ELF-1 (cell line): ENCODE results near the gene THOC1.

Experiments
- DNase-seq: peaks from one replicate; pipeline ENCODE4 v3.0.0-alpha.2; 2016; ENCODE audit warnings: low read depth, low spot score

The THOC1 gene

DNA sequence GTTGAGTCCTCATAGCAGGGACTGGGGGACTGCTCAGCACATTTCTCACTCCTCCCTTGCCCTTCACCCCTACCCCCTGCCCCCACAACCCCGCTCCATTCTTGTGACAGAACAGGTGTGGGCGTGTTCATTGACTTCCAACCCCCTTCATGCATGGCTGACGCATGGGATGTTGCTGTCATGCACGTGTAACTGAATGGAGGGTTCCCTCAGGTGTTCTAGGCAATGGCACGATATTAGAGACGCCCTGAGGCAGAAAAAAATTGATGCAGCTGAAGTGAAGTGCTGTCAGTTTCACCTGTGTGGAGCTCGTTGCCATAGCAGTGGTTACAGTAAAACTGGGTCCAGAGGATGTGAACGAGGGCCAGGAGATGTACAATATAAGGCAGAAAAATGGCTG is 6.5 kb upstream of the THOC1 start:
- DNase-seq, result no peak

DNA sequence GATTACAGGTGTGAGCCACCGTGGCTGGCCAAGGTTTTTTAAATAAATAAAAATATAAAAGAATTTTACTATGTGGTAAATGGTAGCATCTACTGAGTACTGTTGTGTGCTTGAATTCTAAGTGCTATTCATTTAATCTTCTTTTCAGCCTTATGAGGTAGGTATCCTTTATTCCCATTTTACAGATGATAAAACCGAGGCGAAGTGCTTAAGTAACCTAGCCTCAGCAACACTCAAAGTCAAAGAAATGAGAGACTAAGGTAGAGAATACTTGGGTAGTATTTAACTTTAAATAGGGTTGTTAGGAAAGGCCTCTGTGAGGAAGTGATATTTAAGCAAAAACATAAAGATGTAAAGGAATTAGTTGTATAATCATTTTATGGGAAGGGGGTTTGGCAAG is 5.7 kb upstream of the THOC1 start:
- DNase-seq, result no peak

DNA sequence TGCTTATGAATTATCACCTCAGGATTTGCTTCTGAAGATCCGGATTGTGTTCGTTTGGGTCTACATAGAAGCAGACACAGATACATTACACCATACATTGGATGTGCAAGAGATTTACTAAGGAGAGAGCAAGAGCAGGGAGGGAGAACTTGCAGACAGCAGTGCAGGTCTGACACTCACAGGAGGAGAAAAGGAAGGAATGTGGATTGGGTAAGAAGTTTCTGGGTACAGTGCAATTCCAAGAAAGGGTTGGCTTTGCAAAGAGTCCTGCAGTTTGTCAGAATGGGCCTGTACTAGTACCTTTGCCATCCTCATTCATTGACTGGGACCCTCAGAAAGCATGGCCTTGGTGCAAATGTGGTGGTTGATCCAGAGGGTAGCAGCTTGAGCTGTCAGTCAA is 4.8 kb upstream of the THOC1 start:
- DNase-seq, result no peak

DNA sequence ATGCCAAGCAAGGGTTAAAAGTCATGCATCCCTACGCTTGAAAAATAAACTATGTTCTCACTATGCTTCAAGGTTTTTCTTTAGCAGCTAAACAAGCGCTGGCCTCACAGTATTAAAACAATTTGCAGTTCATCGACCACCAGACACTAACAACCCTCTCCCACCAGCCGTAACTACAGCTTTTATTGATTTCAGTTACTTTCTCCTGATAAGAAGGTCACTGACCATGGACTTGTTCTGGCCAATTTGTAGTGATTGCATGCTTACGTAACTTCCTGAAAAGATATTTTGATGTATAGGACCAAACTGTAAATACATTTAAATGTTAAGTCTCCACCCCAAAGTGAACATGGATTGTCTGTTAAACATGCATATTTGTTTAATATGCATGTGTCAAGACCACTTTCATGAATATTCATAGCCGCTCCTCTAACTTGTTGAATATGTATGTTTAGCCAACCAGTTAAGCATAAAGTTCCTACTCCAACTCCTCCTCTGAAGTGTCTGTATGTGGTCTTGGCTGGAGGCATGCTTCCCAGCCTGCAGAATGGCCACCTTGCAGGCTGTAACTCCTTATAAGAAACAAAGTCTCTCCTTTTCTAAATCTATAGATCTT is 1.7 kb upstream of the THOC1 start:
- DNase-seq, result no peak

DNA sequence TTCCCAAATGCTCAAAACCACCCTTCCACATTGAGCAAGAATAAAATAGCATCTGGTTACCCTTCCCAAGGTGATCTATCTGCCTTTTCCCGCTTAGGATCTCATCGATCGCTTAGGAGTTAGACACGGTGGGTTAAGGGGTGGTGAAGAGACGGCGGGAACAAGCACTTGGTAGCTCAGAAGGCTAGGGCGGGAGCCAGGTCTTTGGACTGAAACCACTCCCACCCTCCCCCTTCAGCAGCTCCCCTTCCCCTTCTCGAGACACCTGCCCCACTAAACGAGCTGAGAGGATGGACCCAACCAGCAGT is 513 bp downstream of the THOC1 start:
- DNase-seq, result no peak

DNA sequence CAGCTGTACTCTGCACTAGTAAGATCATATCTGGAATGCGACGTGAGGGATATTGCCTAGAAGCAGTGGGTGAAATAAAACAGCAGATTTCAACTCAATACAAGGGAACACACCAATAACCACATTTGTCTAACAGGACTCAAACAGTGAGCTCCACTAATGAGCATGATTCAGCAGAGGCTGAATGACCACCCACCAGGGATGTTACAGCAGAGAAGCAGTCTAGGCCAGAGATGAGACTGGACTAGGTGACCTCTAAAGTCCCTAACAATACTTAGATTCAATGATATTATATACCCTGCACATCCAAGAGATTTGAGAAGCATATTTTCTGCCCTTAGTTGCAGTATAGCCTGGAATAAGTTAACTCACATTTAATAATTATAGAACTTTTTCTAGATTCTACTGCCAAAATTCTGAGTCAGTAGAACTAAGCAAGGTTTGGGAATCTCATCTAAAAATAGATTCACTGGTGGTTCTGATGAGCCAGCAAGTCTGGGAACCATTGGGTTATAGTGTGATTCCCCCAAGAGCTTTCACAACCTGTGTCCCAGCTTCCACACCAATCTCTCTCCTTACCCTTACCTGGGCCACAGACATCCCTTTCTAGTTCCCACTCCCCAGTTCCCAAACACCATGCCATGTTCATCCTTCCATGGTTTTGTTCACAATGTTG is 6.3 kb downstream of the THOC1 start:
- DNase-seq, result no peak

DNA sequence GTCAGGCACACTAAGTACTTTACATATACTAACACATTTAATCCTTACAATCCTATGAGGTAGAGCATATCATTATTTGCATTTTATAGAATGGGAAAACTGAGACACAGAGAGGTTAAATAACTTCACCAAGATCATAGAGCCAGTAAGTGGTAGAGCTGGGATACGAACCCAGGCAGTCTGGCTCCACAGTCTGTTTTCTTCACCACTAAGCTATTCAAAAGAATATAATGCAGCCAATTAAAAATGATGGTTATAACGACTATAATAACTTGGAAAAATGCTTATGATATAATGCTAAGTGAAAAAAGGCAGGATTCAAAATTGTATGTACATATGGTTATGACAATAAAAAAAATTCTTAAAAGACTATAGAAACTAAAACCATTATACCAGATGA is 7.3 kb downstream of the THOC1 start:
- DNase-seq, result no peak

DNA sequence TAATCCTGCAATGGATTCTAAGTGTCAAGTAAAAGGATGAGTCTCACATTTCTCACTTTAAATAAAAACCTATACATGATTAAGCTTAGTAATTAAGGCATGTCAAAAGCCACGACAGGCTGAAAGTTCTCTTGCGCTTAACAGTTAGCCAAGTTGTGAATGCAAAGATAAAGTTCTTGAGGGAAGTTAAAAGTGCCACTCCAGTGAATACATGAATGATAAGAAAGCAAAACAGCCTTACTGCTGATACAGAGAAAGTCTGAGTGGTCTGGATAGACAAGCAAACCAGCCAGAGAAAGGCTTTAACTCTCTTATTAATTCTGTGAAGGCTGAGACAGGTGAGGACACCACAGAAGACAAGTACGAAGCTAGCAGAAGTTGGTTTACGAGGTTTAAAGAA is 12.7 kb downstream of the THOC1 start:
- no peak for DNase-seq

DNA sequence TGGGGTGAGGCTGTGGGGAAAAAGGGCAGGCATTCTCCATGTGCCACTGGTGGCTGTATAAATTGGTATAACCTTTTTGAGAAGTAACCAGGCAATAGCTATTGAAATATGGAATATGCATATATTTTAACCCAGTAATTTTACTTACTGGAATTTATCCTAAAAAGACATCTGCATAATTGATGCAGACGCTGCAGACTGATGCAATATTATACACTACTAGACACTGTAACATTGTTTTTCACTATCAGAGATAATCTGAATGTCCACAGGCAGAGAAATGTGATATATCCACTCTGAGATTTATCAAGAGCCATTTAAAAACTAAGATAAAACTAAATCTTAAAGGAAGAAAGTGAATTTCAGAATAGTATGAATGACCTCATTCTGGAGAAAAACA is 14.7 kb downstream of the THOC1 start:
- DNase-seq, result no peak

DNA sequence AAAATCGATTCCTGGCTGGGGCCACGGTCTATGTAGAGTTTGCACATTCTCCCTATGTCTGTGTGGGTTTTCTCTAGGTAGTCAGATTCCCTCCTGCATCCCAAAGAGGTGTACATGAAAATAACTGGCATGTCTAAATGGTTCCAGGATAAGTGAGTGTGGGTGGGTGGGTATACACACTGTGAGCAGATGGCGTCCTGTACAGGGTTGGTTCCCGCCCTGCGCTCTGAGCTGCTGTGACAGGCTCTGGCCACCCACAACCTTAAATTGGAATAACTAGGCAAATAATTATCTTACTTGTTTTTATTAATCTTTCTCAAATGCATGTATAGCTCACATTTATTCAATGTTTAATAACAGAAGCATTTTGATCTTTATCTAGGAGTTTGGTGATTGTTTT is 16.3 kb downstream of the THOC1 start:
- no peak for DNase-seq

DNA sequence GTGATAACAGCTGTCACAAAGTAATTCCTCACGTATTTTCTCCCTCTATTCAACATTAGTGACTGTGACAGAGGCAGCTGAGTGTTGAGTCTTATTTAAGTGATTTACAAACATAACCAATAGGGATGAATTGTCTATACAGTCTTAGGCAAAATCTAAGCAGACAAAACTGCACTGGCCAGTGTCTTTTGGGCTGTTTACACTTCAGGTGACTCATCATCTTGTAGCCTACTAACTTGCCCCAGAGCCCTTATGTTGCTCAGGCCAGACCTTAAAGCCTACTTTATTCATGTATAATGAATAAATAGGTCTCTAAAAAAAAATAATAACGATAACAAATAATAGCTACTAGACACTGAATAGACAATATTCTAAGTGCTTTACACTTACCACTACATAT is 17.2 kb downstream of the THOC1 start:
- no peak for DNase-seq

DNA sequence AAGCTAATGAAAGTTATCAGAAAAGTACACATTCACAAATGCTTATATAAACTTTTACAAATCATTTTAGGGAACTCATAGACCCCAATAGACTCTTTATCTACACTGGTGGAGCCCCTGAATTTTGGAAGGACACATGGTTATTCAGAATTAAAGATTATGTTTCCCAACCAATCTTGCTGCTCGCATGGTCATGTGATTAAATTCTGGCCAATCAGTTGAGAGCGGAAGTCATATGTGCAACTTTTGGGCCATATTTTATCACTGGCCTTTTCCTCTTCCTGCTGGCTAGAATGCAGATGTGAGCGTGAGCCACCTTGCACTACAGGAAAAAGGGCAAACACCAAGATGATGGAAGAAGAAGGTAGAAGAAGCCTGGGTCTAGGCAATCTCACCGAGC is 19.8 kb downstream of the THOC1 start:
- no peak for DNase-seq

DNA sequence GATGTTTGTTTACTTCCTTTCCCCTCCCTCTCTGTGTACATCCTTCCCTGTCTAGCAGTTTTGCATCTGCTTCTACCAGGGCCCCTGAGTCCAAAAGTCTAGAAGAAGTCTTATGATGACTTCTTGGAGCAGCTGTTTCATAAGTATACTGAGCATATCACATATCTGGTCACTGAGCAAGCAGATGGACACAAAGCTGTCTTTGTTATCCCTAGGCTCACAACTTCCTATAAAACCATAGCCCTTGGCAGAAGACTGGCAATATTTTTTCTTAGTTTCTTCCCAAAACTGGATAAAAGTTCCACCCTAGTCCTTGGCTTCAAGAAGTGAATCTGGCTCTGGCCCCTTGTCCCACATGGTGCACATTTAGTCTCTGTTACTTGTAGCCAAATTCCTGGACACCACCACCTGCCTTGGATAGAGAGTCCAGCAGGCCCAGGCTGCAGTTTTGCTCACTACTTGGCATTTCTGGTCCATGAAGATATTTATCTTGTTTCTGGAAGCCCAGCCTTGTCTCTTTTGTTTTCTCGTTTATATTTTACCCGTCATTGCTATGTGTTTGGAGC is 22.5 kb downstream of the THOC1 start:
- no peak for DNase-seq

DNA sequence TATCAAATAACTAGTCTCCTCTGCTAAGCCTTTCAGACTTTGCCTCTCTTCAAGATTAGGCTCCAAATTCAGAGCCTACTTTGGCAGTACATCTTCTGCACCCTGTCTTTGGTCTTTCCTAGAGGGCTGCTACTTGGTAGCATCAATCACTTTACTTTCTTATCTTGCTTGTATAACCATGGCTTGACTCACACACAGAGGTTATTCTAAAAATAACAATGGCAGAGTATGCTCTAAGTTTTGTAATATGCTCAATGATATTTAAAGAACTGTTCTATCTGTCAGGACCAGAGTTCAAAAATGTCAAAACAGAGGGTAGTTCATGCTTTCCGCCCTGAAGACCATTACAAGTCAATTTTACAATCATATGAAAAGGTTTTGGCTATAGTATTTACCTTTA is 27.7 kb downstream of the THOC1 start:
- DNase-seq, result no peak

DNA sequence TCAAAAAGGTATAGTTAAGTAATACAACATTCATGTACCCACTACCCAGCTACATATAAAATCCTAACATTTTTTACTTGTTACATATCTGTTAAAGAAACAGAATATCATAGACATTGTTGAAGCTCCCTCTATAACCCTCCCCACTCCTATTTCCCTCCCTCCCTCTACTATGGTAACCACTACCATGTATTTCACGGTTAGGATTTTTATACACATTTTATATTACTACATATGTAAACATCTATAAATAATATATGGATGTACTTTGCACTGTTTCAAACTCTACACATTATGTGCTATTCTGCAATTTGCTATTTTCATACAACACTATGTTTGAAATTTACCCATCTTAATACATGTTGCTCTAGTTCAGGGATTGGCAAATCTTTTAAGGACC is 36.3 kb downstream of the THOC1 start:
- DNase-seq, result no peak

DNA sequence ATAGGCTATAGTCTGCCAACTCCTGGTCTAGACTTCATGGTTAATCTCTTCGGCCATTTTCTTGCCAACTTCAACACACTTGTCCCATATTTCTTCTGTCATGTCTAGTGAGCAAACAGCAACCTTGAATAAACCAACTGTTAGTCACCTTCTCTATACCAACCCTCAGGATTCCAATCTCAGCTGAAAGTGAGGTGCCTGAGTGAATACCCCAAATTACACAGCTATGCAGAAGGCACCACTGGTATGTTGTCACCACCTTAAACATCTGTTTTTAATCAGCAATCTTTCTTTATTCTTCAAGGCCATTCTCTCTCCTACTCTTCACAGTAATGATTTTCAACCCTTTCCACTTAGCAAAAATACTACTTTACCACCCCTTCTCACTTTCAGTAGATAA is 39.3 kb downstream of the THOC1 start:
- no peak for DNase-seq

DNA sequence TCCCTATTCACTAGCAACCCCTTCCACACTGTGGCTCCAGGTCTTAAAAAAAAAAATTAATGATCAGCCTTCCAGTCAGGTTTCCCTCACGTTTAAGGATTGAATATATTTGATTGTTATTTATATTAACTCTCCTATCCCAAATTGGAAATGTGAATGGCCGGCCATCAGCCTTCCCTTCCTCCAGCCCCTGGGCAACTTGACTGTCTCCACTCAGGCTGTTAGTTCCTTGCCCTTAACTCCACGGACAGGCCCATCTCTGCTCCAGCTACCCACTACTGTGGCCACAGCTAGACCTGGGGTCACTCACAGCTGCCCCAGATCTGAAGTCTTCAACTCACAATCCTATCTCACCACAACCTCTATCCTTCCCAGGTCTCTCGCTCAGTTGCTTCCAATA is 39.9 kb downstream of the THOC1 start:
- DNase-seq, result no peak

DNA sequence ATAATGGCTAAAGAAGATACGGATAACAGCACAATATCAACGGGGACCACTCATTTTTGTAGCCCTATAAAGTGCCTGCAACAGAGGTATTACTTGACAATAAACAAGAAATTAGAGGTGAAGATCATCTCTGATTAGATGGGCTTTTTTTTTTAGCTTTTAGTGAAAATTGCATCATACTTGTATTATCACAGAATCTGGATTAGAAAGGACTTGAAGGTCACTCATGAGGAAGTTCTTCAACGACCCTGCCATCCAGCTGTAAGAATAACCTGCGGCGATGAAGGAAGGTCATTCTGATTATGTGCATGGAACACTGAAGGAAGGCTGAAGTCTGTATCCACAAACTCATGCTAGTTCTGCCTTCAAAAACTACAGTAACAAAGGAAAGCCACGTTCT is 40.5 kb downstream of the THOC1 start:
- no peak for DNase-seq

DNA sequence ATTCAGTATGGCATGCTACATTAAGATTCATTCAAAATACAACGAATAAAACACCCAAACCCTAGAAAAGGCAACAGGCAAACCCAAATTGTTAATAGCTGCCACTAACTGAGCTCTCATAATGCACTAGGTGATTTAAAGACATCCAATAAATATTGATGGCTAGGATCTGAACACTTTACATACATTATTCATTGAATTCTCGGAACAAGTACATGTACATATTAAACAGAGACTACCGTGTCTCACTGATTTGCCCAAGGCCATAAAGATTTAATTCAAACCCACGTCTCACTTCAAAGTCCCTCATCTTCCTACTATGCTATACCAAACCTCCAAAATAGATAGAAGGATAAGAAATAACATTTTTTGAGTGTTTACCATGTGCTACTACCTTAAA is 42.1 kb downstream of the THOC1 start:
- no peak for DNase-seq

DNA sequence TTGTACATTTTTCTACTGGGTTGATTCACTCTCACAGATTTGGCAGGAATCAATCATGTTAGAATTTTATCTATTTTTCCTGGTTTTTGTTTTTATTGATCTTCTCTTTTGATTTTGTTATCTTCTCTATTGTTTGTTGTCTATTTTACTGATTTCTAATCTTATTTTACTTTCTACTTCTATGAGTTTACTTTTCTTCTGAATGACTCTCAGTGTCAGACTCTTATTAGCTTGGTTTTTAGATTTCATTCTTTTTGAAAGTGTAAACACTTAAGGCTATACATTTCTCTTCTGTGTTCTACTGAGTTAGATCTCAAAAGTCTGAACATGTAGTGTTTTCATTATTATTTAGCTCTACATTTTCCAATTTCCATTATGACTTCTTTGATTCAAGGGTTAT is 47.1 kb downstream of the THOC1 start:
- DNase-seq, result no peak

DNA sequence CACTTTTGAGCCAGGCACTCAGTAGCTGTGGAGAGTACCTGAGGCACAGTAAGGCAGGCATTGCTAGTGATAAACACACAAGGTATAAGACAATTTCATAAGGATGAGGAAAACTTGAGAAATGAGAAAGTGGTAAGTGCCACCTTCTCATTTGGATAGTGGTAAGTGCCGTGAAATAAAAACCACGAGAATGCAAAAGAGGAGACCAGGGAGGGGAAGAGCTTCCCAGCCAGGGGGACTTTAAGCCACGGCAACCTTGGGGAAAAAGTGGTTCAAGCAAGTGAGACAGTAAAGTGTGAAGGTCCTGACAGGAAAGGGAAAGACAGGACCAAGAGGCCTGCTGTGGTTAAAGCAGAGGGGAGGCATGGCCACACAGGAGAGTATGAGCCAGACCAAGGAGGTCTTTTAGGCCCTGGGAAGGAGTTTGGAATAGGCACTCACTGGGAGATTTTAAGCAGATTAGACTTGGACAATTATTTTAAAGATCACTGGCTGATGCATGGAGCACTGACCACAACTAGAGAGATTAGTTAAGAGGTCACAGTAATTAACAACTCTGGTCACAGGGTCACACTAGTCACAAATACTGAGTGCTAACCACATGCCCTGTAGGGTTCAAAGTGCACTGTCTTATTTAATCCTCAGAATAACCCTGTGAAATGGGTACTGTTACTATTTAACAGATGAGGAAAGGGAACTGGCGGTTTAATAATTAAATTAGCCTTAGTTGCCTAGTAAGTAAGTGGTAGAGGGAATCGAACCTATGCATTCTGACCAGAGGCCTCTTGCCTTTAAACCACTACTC is 50.1 kb downstream of the THOC1 start:
- no peak for DNase-seq

DNA sequence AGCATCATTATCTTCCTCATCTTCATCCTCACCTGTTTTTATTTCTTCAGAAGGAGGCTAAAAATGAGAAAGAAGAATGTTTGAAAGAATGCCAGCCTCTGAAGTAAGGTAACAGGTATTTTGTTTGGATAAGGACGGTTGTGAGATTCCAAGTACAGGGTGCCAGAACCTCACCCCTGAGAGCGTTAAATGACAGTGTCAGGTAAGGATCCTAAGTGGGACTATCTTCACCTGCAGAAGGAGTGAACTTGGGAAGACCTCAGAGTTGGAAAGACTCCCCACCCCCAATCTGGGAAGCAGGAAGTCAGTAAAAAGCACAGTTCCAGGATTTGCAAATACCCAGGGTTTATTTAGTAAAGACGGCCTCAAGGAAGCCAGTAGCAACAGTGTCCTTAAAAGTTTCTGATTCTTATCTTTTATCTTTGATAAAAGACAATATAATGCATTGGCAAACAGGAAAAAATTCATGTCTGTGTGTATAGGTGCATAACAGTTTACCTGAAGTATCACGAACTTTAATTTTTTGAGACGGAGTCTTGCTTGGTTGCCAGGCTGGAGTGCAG is 52.3 kb downstream of the THOC1 start:
- no peak for DNase-seq

DNA sequence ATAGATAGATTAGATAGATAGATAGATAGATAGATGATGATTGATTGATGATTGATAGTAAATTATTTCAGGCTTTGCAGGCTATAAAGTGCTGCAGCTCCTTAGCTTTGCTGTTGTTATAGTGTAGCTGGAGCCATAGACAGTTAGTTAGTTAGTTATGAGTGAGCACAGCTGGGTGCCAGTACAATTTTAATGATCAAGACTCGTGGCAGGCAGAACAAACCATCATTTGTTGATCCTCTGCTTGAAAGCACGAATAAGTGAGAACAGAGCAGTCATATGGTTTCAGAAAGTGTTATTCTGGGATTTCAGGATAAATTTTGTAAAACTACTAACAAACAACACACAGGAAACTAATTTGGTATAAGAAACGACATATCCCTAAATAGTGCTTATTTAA is 53.9 kb downstream of the THOC1 start:
- no peak for DNase-seq
